Measurements from ENCODE around the gene NFX1.
A peak's percentile ranks its signal among the peaks of the same experiment; 100 is the strongest.

DNA sequence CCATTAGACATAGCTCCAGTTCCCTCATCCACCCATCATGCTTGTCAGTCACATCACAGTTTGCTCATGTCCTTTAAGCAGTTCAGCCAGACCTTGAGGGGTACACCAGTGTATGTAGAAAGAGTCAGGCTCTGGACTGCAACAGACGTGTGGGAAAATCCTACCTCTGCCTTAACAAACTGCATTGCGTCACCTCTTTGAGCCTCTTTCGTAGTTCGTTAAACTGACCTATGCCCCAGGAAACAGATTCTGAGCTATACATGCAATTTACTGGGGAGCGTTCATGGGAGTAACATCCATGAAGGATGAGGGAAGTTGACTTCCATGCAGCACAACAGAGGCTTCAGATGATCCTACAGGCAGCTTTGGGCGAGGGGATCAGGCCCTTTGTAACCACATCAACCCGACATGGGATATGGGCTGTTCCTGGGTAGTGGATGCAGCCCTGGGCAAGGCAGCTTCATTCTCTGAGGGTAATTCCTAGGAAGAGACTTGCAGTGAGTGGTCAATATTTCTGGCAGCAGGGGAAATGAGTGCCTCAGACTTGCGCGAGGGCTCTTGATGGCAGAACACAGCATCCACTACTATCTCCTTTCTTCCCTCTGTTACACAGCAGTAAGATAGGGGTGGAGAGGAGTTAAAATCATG lies 46.1 kb upstream of the NFX1 start:
- TF ChIP-seq, protein P1, sequence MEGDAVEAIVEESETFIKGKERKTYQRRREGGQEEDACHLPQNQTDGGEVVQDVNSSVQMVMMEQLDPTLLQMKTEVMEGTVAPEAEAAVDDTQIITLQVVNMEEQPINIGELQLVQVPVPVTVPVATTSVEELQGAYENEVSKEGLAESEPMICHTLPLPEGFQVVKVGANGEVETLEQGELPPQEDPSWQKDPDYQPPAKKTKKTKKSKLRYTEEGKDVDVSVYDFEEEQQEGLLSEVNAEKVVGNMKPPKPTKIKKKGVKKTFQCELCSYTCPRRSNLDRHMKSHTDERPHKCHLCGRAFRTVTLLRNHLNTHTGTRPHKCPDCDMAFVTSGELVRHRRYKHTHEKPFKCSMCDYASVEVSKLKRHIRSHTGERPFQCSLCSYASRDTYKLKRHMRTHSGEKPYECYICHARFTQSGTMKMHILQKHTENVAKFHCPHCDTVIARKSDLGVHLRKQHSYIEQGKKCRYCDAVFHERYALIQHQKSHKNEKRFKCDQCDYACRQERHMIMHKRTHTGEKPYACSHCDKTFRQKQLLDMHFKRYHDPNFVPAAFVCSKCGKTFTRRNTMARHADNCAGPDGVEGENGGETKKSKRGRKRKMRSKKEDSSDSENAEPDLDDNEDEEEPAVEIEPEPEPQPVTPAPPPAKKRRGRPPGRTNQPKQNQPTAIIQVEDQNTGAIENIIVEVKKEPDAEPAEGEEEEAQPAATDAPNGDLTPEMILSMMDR (IDR thresholded peaks at IDR 0.05): no peak
- TF ChIP-seq POLR2A (IDR thresholded peaks at IDR 0.05) (no peak), POLR2AphosphoS5 (IDR thresholded peaks at IDR 0.05) (peak in 1 of 3 donors; percentile 8)

Measured in transverse colon (tissue), 4 donors.